C4-2B (cell line): ENCODE measurements around the gene SMG9.

Source experiments
- ZFX ChIP-seq: fragments of 450-650 bp; IDR thresholded peaks from 2 replicates; pipeline ENCODE4 v1.6.1; 2017
- TF ChIP-seq, protein P1 (sequence below): fragments of 450-650 bp; conservative IDR thresholded peaks from 2 replicates; pipeline ENCODE4 v1.5.1; 2017; ENCODE audit warnings: mild to moderate bottlenecking

DNA sequence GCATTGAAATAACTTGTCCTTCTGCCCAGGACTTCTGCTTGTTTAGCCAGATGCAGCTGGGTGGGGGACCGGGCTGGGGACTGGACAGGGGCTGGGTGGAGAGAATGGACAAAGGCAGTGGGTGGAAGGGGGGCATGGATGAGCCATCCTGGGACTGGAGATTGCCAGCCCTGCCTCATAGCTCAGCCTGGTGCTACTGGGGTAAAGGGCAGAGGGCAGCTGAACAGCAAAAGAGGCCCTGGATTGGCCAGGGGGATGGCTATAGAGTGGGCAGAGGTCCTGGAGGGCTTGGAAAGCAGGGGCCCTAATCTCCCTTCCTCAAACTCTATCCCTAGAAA lies 67.1 kb downstream of the SMG9 start:
- TF ChIP-seq, protein P1, sequence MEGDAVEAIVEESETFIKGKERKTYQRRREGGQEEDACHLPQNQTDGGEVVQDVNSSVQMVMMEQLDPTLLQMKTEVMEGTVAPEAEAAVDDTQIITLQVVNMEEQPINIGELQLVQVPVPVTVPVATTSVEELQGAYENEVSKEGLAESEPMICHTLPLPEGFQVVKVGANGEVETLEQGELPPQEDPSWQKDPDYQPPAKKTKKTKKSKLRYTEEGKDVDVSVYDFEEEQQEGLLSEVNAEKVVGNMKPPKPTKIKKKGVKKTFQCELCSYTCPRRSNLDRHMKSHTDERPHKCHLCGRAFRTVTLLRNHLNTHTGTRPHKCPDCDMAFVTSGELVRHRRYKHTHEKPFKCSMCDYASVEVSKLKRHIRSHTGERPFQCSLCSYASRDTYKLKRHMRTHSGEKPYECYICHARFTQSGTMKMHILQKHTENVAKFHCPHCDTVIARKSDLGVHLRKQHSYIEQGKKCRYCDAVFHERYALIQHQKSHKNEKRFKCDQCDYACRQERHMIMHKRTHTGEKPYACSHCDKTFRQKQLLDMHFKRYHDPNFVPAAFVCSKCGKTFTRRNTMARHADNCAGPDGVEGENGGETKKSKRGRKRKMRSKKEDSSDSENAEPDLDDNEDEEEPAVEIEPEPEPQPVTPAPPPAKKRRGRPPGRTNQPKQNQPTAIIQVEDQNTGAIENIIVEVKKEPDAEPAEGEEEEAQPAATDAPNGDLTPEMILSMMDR, result no peak
- no peak for TF ChIP-seq ZFX
